ENCODE measurements around the gene FUS. TPM values are rescaled to one million over a fixed set of nuclear protein-coding genes. Genes with fewer than 3 reads are reported as not detected.

Gene FUS
- total and polyA plus RNA-seq, 2 of the 13 experiments (the other 11 are each of a cell fraction or from before 2014, with no cell fraction given): 68.1 to 168 TPM

DNA sequence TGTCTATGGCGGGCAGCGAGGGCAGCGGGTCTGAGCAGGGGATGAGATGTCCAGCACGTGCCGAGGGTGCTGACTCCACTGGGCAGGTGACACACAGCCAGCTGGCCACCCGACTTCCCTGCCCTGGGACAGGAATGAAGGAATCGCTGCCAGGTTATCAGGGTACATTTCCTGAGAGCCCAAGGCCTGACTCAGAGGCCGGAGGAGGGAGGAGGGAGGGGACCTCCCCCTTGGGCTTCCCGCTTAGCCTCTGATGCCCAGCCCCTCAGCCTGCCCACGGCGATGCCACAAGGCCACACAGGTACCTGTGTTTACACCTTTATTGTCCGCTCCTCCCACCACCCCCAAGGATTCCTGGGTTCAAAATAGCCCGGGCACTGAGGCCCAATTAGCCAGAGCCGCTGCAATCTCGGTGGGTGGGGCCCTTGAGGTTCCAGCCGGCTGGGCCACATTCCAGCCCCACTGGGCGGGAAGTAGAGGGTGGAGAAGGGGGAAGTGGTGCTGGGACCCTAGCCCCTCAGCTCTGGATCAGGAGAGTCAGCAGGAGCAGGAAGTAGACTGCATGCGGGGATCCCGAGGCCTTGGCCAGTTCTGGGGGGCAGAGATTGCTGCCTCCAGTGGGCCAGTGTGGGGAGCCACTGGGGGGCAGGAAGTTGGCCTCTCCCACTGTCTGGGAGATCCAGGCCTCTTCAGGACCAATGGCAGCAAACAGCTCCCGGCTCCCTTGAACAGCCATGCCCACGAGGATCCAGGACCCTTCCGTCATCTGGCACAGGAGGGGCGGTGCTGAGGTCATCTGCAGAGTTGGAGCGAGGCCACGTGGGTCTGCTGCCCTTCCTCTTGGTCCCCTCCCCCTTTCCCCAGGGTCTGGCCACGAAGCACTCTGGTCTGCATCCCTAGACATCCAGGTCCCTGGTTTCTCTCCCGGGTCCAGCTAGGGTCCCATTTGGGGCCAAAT is 41.0 kb upstream of the FUS start (continued):
- TF ChIP-seq, protein P1, sequence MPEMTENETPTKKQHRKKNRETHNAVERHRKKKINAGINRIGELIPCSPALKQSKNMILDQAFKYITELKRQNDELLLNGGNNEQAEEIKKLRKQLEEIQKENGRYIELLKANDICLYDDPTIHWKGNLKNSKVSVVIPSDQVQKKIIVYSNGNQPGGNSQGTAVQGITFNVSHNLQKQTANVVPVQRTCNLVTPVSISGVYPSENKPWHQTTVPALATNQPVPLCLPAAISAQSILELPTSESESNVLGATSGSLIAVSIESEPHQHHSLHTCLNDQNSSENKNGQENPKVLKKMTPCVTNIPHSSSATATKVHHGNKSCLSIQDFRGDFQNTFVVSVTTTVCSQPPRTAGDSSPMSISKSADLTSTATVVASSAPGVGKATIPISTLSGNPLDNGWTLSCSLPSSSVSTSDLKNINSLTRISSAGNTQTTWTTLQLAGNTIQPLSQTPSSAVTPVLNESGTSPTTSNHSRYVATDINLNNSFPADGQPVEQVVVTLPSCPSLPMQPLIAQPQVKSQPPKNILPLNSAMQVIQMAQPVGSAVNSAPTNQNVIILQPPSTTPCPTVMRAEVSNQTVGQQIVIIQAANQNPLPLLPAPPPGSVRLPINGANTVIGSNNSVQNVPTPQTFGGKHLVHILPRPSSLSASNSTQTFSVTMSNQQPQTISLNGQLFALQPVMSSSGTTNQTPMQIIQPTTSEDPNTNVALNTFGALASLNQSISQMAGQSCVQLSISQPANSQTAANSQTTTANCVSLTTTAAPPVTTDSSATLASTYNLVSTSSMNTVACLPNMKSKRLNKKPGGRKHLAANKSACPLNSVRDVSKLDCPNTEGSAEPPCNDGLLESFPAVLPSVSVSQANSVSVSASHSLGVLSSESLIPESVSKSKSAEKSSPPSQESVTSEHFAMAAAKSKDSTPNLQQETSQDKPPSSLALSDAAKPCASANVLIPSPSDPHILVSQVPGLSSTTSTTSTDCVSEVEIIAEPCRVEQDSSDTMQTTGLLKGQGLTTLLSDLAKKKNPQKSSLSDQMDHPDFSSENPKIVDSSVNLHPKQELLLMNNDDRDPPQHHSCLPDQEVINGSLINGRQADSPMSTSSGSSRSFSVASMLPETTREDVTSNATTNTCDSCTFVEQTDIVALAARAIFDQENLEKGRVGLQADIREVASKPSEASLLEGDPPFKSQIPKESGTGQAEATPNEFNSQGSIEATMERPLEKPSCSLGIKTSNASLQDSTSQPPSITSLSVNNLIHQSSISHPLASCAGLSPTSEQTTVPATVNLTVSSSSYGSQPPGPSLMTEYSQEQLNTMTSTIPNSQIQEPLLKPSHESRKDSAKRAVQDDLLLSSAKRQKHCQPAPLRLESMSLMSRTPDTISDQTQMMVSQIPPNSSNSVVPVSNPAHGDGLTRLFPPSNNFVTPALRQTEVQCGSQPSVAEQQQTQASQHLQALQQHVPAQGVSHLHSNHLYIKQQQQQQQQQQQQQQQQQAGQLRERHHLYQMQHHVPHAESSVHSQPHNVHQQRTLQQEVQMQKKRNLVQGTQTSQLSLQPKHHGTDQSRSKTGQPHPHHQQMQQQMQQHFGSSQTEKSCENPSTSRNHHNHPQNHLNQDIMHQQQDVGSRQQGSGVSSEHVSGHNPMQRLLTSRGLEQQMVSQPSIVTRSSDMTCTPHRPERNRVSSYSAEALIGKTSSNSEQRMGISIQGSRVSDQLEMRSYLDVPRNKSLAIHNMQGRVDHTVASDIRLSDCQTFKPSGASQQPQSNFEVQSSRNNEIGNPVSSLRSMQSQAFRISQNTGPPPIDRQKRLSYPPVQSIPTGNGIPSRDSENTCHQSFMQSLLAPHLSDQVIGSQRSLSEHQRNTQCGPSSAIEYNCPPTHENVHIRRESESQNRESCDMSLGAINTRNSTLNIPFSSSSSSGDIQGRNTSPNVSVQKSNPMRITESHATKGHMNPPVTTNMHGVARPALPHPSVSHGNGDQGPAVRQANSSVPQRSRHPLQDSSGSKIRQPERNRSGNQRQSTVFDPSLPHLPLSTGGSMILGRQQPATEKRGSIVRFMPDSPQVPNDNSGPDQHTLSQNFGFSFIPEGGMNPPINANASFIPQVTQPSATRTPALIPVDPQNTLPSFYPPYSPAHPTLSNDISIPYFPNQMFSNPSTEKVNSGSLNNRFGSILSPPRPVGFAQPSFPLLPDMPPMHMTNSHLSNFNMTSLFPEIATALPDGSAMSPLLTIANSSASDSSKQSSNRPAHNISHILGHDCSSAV (CRISPR knock-in tag; IDR thresholded peaks at IDR 0.05; ENCODE audit: borderline replicate concordance): no peak
- TF ChIP-seq ZNF773 (CRISPR knock-in tag; IDR thresholded peaks at IDR 0.05; ENCODE audit: borderline replicate concordance) (no peak), SUZ12 (IDR thresholded peaks at IDR 0.05; ENCODE audit: low read depth, low read length) (no peak), MAFF (IDR thresholded peaks at IDR 0.05; ENCODE audit: low read depth, low read length) (no peak), ZNF20 (CRISPR knock-in tag; IDR thresholded peaks at IDR 0.05) (no peak), ZNF343 (CRISPR knock-in tag; IDR thresholded peaks at IDR 0.05) (no peak), KLF9 (CRISPR knock-in tag; IDR thresholded peaks at IDR 0.05; ENCODE audit: low read depth) (no peak), IRF2 (CRISPR knock-in tag; IDR thresholded peaks at IDR 0.05) (no peak), BRCA1 (CRISPR knock-in tag; IDR thresholded peaks at IDR 0.05) (no peak), SRSF9 (IDR thresholded peaks at IDR 0.05; ENCODE audit: borderline replicate concordance, insufficient read depth, low read depth, low read length, poor library complexity, severe bottlenecking) (no peak)
- TF ChIP-seq, protein P2, sequence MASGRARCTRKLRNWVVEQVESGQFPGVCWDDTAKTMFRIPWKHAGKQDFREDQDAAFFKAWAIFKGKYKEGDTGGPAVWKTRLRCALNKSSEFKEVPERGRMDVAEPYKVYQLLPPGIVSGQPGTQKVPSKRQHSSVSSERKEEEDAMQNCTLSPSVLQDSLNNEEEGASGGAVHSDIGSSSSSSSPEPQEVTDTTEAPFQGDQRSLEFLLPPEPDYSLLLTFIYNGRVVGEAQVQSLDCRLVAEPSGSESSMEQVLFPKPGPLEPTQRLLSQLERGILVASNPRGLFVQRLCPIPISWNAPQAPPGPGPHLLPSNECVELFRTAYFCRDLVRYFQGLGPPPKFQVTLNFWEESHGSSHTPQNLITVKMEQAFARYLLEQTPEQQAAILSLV (CRISPR knock-in tag; IDR thresholded peaks at IDR 0.05; ENCODE audit: borderline replicate concordance): no peak
- TF ChIP-seq, protein P3, sequence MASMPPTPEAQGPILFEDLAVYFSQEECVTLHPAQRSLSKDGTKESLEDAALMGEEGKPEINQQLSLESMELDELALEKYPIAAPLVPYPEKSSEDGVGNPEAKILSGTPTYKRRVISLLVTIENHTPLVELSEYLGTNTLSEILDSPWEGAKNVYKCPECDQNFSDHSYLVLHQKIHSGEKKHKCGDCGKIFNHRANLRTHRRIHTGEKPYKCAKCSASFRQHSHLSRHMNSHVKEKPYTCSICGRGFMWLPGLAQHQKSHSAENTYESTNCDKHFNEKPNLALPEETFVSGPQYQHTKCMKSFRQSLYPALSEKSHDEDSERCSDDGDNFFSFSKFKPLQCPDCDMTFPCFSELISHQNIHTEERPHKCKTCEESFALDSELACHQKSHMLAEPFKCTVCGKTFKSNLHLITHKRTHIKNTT (CRISPR knock-in tag; IDR thresholded peaks at IDR 0.05): no peak
- TF ChIP-seq, protein P4, sequence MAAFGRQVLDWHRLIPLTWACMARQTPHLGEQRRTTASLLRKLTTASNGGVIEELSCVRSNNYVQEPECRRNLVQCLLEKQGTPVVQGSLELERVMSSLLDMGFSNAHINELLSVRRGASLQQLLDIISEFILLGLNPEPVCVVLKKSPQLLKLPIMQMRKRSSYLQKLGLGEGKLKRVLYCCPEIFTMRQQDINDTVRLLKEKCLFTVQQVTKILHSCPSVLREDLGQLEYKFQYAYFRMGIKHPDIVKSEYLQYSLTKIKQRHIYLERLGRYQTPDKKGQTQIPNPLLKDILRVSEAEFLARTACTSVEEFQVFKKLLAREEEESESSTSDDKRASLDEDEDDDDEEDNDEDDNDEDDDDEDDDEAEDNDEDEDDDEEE (CRISPR knock-in tag; IDR thresholded peaks at IDR 0.05): peak; percentile 70; the same call in 1 of the 2 replicates

Data from HepG2 (cell line).